Body of pancreas (tissue), 4 donors: ENCODE results near the gene TNFSF10. TPM values are rescaled to one million over a fixed set of nuclear protein-coding genes. Genes with fewer than 3 reads are reported as not detected.

Source experiments
- ATAC-seq: fragments of 150-250 bp; one replicate; pipeline ENCODE4 v1.9.1; 2016
- DNase-seq, 4 donors: peaks; one replicate each; pipeline ENCODE4 v3.0.0-alpha.2; 2019
- H3K27ac ChIP-seq, 4 donors: fragments of 200-600 bp; sonication (generic); 1 replicate in 3 of 4; 2 replicates in 1 of 4; pipeline versions ENCODE4 v1.5.1 to v1.6.1; 2016 to 2019; ENCODE audit warnings: mild to moderate bottlenecking in 1 of 4, mixed read lengths in 1 of 4, moderate library complexity in 1 of 4
- H3K27me3 ChIP-seq, 2 donors: fragments of 200-600 bp; sonication (generic); one replicate each; pipeline ENCODE4 v1.6.0; 2016; ENCODE audit warnings: mild to moderate bottlenecking in 1 of 2
- H3K36me3 ChIP-seq, 2 donors: fragments of 200-600 bp; sonication (generic); replicated peaks in 1 of 2; 2 replicates each; pipeline ENCODE4 v1.5.1; 2016; ENCODE audit warnings: low read depth in 2 of 2; ENCODE audit not compliant: insufficient read depth in 1 of 2
- H3K4me1 ChIP-seq: fragments of 200-600 bp; sonication (generic); one replicate; pipeline ENCODE4 v1.6.0; 2016
- H3K4me3 ChIP-seq, 2 donors: fragments of 200-600 bp; sonication (generic); 1 replicate in 1 of 2; 2 replicates in 1 of 2; pipeline ENCODE4 v1.5.1; 2016 to 2019
- H3K9me3 ChIP-seq, 3 donors: fragments of 200-600 bp; sonication (generic); 1 replicate in 2 of 3; 2 replicates in 1 of 3; pipeline ENCODE4 v1.5.1; 2016
- POLR2A ChIP-seq, 3 donors: fragments of 450-650 bp; IDR thresholded peaks; one replicate each; pipeline ENCODE4 v1.6.1; 2016; ENCODE audit warnings: antibody characterized with exemption in 3 of 3, mild to moderate bottlenecking in 2 of 3
- WGBS, 2 donors: methylation state at CpG; one replicate each; pipeline ENCODE4 v1.1.5; 2017; 5-methylcytosine and 5-hydroxymethylcytosine counted together
- intact Hi-C: fragments of 100-400 bp; cut with DNase I; formaldehyde crosslinking; loops from one replicate; pipeline ENCODE4 v1.15.1; 2023
- small RNA-seq: library from RNA; depleted of rRNA; stranded (forward); fragments of <200 nt; gene quantifications from one replicate; pipeline ENCODE3, GENCODE V24; 2016
- total RNA-seq, 2 donors: library from RNA; depleted of rRNA; stranded (reverse); fragments of >200 nt; gene quantifications; one replicate each; pipeline ENCODE4 v1.1.0, GENCODE V29; 2016
- TF ChIP-seq, protein P1 (sequence below), 7 experiments: fragments of 450-650 bp in 4 of 7; fragments of 200-600 bp in 3 of 7; sonication (generic) in 3 of 7; IDR thresholded peaks; one replicate each; pipeline ENCODE4 v1.5.1; 2016 to 2019; ENCODE audit warnings: antibody characterized with exemption in 7 of 7

TNFSF10 gene
- total RNA-seq, 2 donors from 2014 or later, result 27.5 to 40.9 TPM

DNA sequence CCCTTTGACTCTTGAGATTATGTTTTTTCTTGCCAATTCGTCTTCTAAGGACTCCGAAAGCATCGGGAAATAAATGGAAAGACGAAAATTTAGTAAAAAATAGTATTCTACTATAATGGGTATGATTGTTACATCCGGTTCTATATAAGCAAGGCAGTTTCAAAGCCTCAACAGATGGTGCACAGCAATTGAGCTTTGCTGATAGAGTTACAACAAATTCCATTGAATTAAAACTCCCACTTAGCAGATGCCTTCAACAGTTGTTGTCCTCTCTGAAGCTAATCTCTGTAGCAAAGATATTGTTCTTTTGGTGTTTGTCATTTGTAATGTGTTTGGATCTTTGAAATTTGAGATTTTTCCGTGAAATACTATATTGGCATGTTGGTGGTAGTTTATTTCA lies 58.9 kb downstream of the TNFSF10 start:
- Histone ChIP-seq H3K36me3 (no peaks in the 10 kb centered on the region), H3K4me1 (no peaks in the 10 kb centered on the region), H3K27me3 (no peaks in the 10 kb centered on the region), H3K27ac (no peak overlapping the region), H3K4me3 (no peak overlapping the region), H3K9me3 (no peaks in the 10 kb centered on the region)
- 77 to 83% methylated on average over 6 of the region's 6 CpGs for WGBS, 2 donors
- ATAC-seq (no peak), DNase-seq (no peak)
- TF ChIP-seq, protein P1, sequence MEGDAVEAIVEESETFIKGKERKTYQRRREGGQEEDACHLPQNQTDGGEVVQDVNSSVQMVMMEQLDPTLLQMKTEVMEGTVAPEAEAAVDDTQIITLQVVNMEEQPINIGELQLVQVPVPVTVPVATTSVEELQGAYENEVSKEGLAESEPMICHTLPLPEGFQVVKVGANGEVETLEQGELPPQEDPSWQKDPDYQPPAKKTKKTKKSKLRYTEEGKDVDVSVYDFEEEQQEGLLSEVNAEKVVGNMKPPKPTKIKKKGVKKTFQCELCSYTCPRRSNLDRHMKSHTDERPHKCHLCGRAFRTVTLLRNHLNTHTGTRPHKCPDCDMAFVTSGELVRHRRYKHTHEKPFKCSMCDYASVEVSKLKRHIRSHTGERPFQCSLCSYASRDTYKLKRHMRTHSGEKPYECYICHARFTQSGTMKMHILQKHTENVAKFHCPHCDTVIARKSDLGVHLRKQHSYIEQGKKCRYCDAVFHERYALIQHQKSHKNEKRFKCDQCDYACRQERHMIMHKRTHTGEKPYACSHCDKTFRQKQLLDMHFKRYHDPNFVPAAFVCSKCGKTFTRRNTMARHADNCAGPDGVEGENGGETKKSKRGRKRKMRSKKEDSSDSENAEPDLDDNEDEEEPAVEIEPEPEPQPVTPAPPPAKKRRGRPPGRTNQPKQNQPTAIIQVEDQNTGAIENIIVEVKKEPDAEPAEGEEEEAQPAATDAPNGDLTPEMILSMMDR (IDR thresholded peaks at IDR 0.05), result no peak
- no peak for TF ChIP-seq POLR2A (IDR thresholded peaks at IDR 0.05)
- intact Hi-C loops, result no loop called here

DNA sequence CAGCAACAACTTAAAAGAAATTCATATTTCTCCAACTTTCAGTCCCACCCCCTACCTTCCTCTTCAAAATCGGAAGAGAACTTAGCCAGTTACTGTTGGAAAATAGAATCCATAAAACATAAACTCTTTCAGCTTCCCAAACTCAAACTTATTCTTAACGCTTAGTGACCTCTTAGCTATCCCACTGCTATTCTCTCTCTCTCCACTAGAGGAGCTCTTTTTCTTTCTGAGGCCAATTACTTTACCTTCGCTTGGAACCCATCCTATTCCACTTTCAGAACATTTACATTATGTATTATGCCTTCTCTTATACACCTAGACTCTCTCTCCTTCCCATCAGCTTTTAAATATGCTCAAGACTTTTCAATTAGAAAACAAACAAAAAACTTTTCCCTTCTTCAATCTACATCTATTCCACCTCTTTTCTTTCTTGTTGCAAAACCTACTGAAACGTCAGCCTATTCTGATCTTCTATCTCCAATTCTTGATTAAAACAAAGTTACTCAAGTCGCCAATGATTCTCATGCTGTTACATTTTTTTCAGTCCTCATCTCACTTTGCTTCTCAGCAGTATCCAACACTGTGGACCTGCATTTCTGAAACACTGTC lies 61.6 kb downstream of the TNFSF10 start:
- 27 to 30% methylated on average over 5 of the region's 5 CpGs for WGBS, 2 donors
- Histone ChIP-seq H3K27ac (no peak overlapping the region), H3K9me3 (no peaks in the 10 kb centered on the region), H3K4me3 (no peak overlapping the region), H3K36me3 (no peaks in the 10 kb centered on the region), H3K4me1 (no peaks in the 10 kb centered on the region), H3K27me3 (no peaks in the 10 kb centered on the region)
- ATAC-seq (no peak), DNase-seq (no peak)
- TF ChIP-seq POLR2A (IDR thresholded peaks at IDR 0.05), result no peak
- TF ChIP-seq, protein P1 (IDR thresholded peaks at IDR 0.05), result peak; percentile 48 to 88 (median 77)
- intact Hi-C loops, result no loop called here

DNA sequence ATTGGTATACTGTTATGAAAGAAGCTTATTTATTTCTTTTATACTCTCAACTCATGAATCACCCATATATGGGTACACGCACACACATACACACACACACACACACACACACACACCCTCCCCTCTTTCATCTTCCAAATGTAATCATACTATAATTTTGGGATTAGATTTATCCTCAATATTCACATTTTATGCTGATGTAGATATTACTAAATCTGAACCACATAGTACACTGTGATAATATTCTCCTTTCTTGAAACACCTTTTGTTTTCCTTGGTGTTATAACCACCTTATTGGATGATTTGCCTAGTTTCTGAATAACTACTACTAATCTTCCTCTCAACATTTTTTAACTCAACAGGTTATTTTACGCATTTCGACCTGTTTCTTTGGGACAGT lies 66.8 kb downstream of the TNFSF10 start:
- H3K27me3 ChIP-seq, result no peaks in the 10 kb centered on the region
- no peak overlapping the region for H3K4me3 ChIP-seq
- no peak for DNase-seq
- intact Hi-C loops, result no loop called here
- no peaks in the 10 kb centered on the region for H3K9me3 ChIP-seq
- H3K27ac ChIP-seq, result no peak overlapping the region
- TF ChIP-seq, protein P1 (IDR thresholded peaks at IDR 0.05), result no peak
- no peak for TF ChIP-seq POLR2A (IDR thresholded peaks at IDR 0.05)
- WGBS, 2 donors, result 83 to 86% methylated on average over 3 of the region's 3 CpGs
- no peak for ATAC-seq
- H3K36me3 ChIP-seq, result no peaks in the 10 kb centered on the region
- H3K4me1 ChIP-seq, result no peaks in the 10 kb centered on the region

Small RNAs within 50 kb of the gene (small RNA-seq; reads per million reads assigned to genes)
- not detected for gene AC007919.1

Other genes starting within 250 kb of the TNFSF10 start
- gene GHSR, start 75.0 kb downstream of the TNFSF10 start, total RNA-seq, result 1 to 10 TPM in 1 of 2 donors, not detected in 1; 3.6 TPM
- 10 to 100 TPM in 1 of 2 donors, 1 to 10 TPM in 1; 6.9 to 10.1 TPM for gene NCEH1, start 187.6 kb upstream of the TNFSF10 start, total RNA-seq
- 1 to 10 TPM in 1 of 2 donors, under 1 TPM in 1; 0.99 to 1.8 TPM for gene ECT2, start 227.3 kb upstream of the TNFSF10 start, total RNA-seq